GM19239 (cell line): ENCODE data around the gene MYO3A.

Source experiments
- DNase-seq: peaks from one replicate; pipeline ENCODE4 v3.0.0; 2011; ENCODE audit warnings: low spot score; ENCODE audit not compliant: insufficient read length
- FAIRE-seq: peaks from 2 replicates; lab custom pipeline; 2011; peaks lifted over from hg19 to GRCh38; lab: Jason Lieb, UNC

Gene MYO3A

GRCh38 chr10:25933653-25934608 lies at the start of gene MYO3A:
TSS of gene MYO3A (plus strand) at chr10:25934229. CDS start at chr10:25952111, 17,882 bp downstream.
- FAIRE-seq (no peak), DNase-seq (no peak)

GRCh38 chr10:25888627-25889026 lies 45.4 kb upstream of the MYO3A start:
- no peak for FAIRE-seq
- no peak for DNase-seq

- no peak for DNase-seq
- FAIRE-seq: no peak
These were observed 43.0 kb upstream of the MYO3A start for GRCh38 chr10:25890995-25891394.

- DNase-seq (no peak), FAIRE-seq (no peak)
These were observed 38.2 kb upstream of the MYO3A start for GRCh38 chr10:25895856-25896255.

GRCh38 chr10:25896421-25896820 lies 37.6 kb upstream of the MYO3A start:
- DNase-seq (no peak), FAIRE-seq (no peak)

GRCh38 chr10:25899304-25899703 lies 34.7 kb upstream of the MYO3A start:
- no peak for DNase-seq
- FAIRE-seq: no peak

- peak; percentile 52 for FAIRE-seq
These were observed 32.8 kb upstream of the MYO3A start for GRCh38 chr10:25901199-25901598.

GRCh38 chr10:25902002-25902401 lies 32.0 kb upstream of the MYO3A start:
- FAIRE-seq (no peak), DNase-seq (no peak)

More at GRCh38 chr10:25901199-25901598, 32.8 kb upstream of the MYO3A start:
- no peak for DNase-seq

GRCh38 chr10:25907261-25907660 lies 26.8 kb upstream of the MYO3A start:
- no peak for DNase-seq
- FAIRE-seq: no peak

- no peak for DNase-seq
- no peak for FAIRE-seq
These were observed 21.2 kb upstream of the MYO3A start for GRCh38 chr10:25912866-25913265.

- no peak for DNase-seq
- no peak for FAIRE-seq
These were observed 19.3 kb upstream of the MYO3A start for GRCh38 chr10:25914776-25915175.

- DNase-seq (no peak), FAIRE-seq (no peak)
These were observed 651 bp downstream of the MYO3A start for GRCh38 chr10:25934621-25935139.

- FAIRE-seq: no peak
- DNase-seq: no peak
These were observed 4.4 kb downstream of the MYO3A start for GRCh38 chr10:25938405-25938804.

- DNase-seq: no peak
- FAIRE-seq: no peak
These were observed 10.7 kb downstream of the MYO3A start for GRCh38 chr10:25944771-25945170.

GRCh38 chr10:25952857-25953256 lies 18.8 kb downstream of the MYO3A start:
- no peak for FAIRE-seq
- DNase-seq: no peak

- FAIRE-seq: no peak
These were observed 20.8 kb downstream of the MYO3A start for GRCh38 chr10:25954851-25955250.

GRCh38 chr10:25959540-25960232 lies 25.7 kb downstream of the MYO3A start:
- FAIRE-seq (no peak), DNase-seq (no peak)

More at GRCh38 chr10:25954851-25955250, 20.8 kb downstream of the MYO3A start:
- no peak for DNase-seq

GRCh38 chr10:25965584-25965983 lies 31.6 kb downstream of the MYO3A start:
- FAIRE-seq (no peak), DNase-seq (no peak)

- DNase-seq (no peak), FAIRE-seq (no peak)
These were observed 32.8 kb downstream of the MYO3A start for GRCh38 chr10:25966844-25967243.

- DNase-seq (no peak), FAIRE-seq (no peak)
These were observed 38.6 kb downstream of the MYO3A start for GRCh38 chr10:25972631-25973030.

- no peak for FAIRE-seq
These were observed 40.9 kb downstream of the MYO3A start for GRCh38 chr10:25974897-25975459.

More at GRCh38 chr10:25974897-25975459, 40.9 kb downstream of the MYO3A start:
- DNase-seq: no peak
